CD14-positive monocyte (primary cell): Measurements from ENCODE around the gene TGM2. TPM values are rescaled to one million over a fixed set of nuclear protein-coding genes. Genes with fewer than 3 reads are reported as not detected.
A peak's percentile ranks its signal among the peaks of the same experiment; 100 is the strongest.

Source experiments
- DNase-seq, 3 donors: peaks; one replicate each; pipeline ENCODE4 v3.0.0-alpha.2; 2011 to 2022
- H2AFZ ChIP-seq: 2 replicates; pipeline ENCODE4 v1.6.0; 2012; ENCODE audit warnings: mild to moderate bottlenecking, low read depth, low read length, inconsistent platforms; ENCODE audit not compliant: insufficient read depth, poor library complexity, severe bottlenecking
- H3K27ac ChIP-seq, 2 donors: 1 replicate in 1 of 2; 2 replicates in 1 of 2; pipeline ENCODE4 v1.5.1; 2012 to 2013; ENCODE audit warnings: low read length in 2 of 2, control low read depth in 1 of 2, inconsistent platforms in 1 of 2, low read depth in 1 of 2, mild to moderate bottlenecking in 1 of 2
- H3K27me3 ChIP-seq, 2 donors: one replicate each; pipeline versions ENCODE4 v1.6.0 to v1.6.1; 2011 to 2013; ENCODE audit warnings: low read length in 2 of 2; ENCODE audit not compliant: control insufficient read depth in 2 of 2, insufficient read depth in 2 of 2
- H3K36me3 ChIP-seq, 2 donors: replicated peaks in 1 of 2; 1 replicate in 1 of 2; 2 replicates in 1 of 2; pipeline versions ENCODE4 v1.5.1 to v1.6.1; 2012 to 2013; ENCODE audit warnings: low read length in 2 of 2, control low read depth in 1 of 2, inconsistent platforms in 1 of 2, mild to moderate bottlenecking in 1 of 2; ENCODE audit not compliant: insufficient read depth in 2 of 2, control insufficient read depth in 1 of 2
- H3K4me1 ChIP-seq, 2 donors: 1 replicate in 1 of 2; 2 replicates in 1 of 2; pipeline versions ENCODE4 v1.5.1 to v1.6.1; 2012 to 2013; ENCODE audit warnings: low read length in 2 of 2, control low read depth in 1 of 2, inconsistent platforms in 1 of 2, mild to moderate bottlenecking in 1 of 2, moderate library complexity in 1 of 2; ENCODE audit not compliant: insufficient read depth in 2 of 2, control insufficient read depth in 1 of 2
- H3K4me2 ChIP-seq: replicated peaks from 2 replicates; pipeline ENCODE3; 2012; ENCODE audit warnings: low read length, moderate library complexity, mild to moderate bottlenecking; ENCODE audit not compliant: poor library complexity, severe bottlenecking; ENCODE audit errors: extremely low read depth
- H3K4me3 ChIP-seq, 3 experiments: fragments of 200-600 bp in 1 of 3; sonication (generic) in 1 of 3; replicated peaks in 1 of 3; 1 replicate in 2 of 3; 2 replicates in 1 of 3; pipeline ENCODE4 v1.5.1; 2011 to 2013; ENCODE audit warnings: low read length in 3 of 3, mild to moderate bottlenecking in 3 of 3, control low read depth in 2 of 3, low read depth in 2 of 3, inconsistent platforms in 1 of 3, moderate library complexity in 1 of 3
- H3K79me2 ChIP-seq: 2 replicates; pipeline ENCODE4 v1.6.0; 2012; ENCODE audit warnings: mild to moderate bottlenecking, control low read depth, inconsistent platforms, low read length, moderate library complexity; ENCODE audit not compliant: insufficient read depth
- H3K9ac ChIP-seq: 2 replicates; pipeline ENCODE4 v1.6.0; 2017; ENCODE audit warnings: low read length, mild to moderate bottlenecking; ENCODE audit not compliant: insufficient read depth, poor library complexity, severe bottlenecking
- H3K9me3 ChIP-seq, 2 donors: replicated peaks in 1 of 2; 1 replicate in 1 of 2; 2 replicates in 1 of 2; pipeline versions ENCODE4 v1.5.1 to v1.6.1; 2012 to 2013; ENCODE audit warnings: low read length in 2 of 2, control low read depth in 1 of 2; ENCODE audit not compliant: control insufficient read depth in 1 of 2, insufficient read depth in 1 of 2
- H4K20me1 ChIP-seq: 2 replicates; pipeline ENCODE4 v1.6.0; 2012; ENCODE audit warnings: mild to moderate bottlenecking, low read length, control low read depth, moderate library complexity; ENCODE audit not compliant: insufficient read depth
- H3K27ac Mint-ChIP-seq, 7 donors: one replicate each; pipeline ENCODE4 v1.8.0; 2020; ENCODE audit warnings: mild to moderate bottlenecking in 7 of 7, mixed read lengths in 7 of 7, moderate library complexity in 6 of 7, inconsistent platforms in 2 of 7
- H3K27me3 Mint-ChIP-seq, 3 donors: one replicate each; pipeline ENCODE4 v1.8.0; 2021 to 2022; ENCODE audit warnings: low read depth in 3 of 3, mild to moderate bottlenecking in 3 of 3, mixed read lengths in 3 of 3, moderate library complexity in 3 of 3, inconsistent platforms in 1 of 3
- H3K36me3 Mint-ChIP-seq, 2 donors: one replicate each; pipeline ENCODE4 v1.8.0; 2020; ENCODE audit warnings: mixed read lengths in 2 of 2, inconsistent platforms in 1 of 2, mild to moderate bottlenecking in 1 of 2
- H3K4me1 Mint-ChIP-seq: one replicate; pipeline ENCODE4 v1.8.0; 2020; ENCODE audit warnings: mild to moderate bottlenecking, mixed read lengths
- H3K4me3 Mint-ChIP-seq, 2 donors: one replicate each; pipeline ENCODE4 v1.8.0; 2020; ENCODE audit warnings: mild to moderate bottlenecking in 2 of 2, mixed read lengths in 2 of 2, moderate library complexity in 1 of 2
- H3K9me3 Mint-ChIP-seq, 7 donors: one replicate each; pipeline ENCODE4 v1.8.0; 2020 to 2022; ENCODE audit warnings: mixed read lengths in 7 of 7, mild to moderate bottlenecking in 6 of 7, moderate library complexity in 6 of 7, inconsistent platforms in 2 of 7
- CTCF ChIP-seq: fragments of 200-600 bp; IDR thresholded peaks from one replicate; pipeline ENCODE4 v1.8.0; 2022; ENCODE audit warnings: antibody characterized with exemption, mild to moderate bottlenecking
- WGBS: methylation state at CpG from one replicate; pipeline ENCODE4 v1.1.5; 2013; ENCODE audit warnings: missing lambda C conversion rate; ENCODE audit not compliant: insufficient coverage; 5-methylcytosine and 5-hydroxymethylcytosine counted together
- intact Hi-C, 2 donors: fragments of 100-400 bp; cut with micrococcal nuclease; formaldehyde crosslinking; loops; one replicate each; pipeline versions ENCODE4 v1.15.0 to v1.15.1; 2023
- polyA plus RNA-seq, 3 donors: library from polyadenylated mRNA; depleted of rRNA in 1 of 3; unstranded in 2 of 3; stranded (reverse) in 1 of 3; fragments of 300-500 nt in 2 of 3; fragments of >200 nt in 1 of 3; fragmentation: Illumina TruSeq in 2 of 3; gene quantifications; 1 replicate in 2 of 3; 2 replicates in 1 of 3; pipeline ENCODE4 v1.2.3, GENCODE V29; 2012 to 2021

TGM2 gene
- polyA plus RNA-seq, 3 donors = 0.47 to 1.7 (median 1.6) TPM

GRCh38 chr20:38109591-38110524 is 55.2 kb downstream of the TGM2 start:
- Histone ChIP-seq H2AFZ (no peak overlapping the region), H3K4me3 (no peak overlapping the region), H3K4me2 (no peak overlapping the region), H3K79me2 (no peaks in the 10 kb centered on the region), H3K36me3 (no peaks in the 10 kb centered on the region), H3K27me3 (no peaks in the 10 kb centered on the region), H3K27ac (no peak overlapping the region), H4K20me1 (no peaks in the 10 kb centered on the region), H3K9ac (no peak overlapping the region), H3K9me3 (no peaks in the 10 kb centered on the region), H3K4me1 (peaks cover 8 to 15% of the 10 kb centered on the region in 2 donors)
- Mint-ChIP-seq H3K9me3 (no peaks in the 10 kb centered on the region), H3K4me1 (peaks cover 37% of the 10 kb centered on the region), H3K27me3 (peaks cover 0 to 3% (median 1%) of the 10 kb centered on the region in 3 donors), H3K27ac (peak overlapping the region in 4 of 7 donors; percentile 18 to 76 (median 32)), H3K4me3 (no peak overlapping the region), H3K36me3 (peaks cover 0 to 1% of the 10 kb centered on the region in 2 donors)
- peak; percentile 44 to 74 (median 47) for DNase-seq
- intact Hi-C loops = loop anchor here (5.0 kb wide), 3 partner anchors 33 to 112 kb away; partner anchors contain the start of gene TGM2 (in 1 of the 2)
- TF ChIP-seq CTCF = no peak
- 96% methylated on average over 5 of the region's 8 CpGs for WGBS

- Mint-ChIP-seq H3K9me3 (peaks cover 0 to under 1% (median 0%) of the 10 kb centered on the region in 7 donors), H3K4me3 (no peak overlapping the region), H3K27me3 (peaks cover 0 to 3% (median 1%) of the 10 kb centered on the region in 3 donors), H3K36me3 (peaks cover 0 to 1% of the 10 kb centered on the region in 2 donors), H3K27ac (peak overlapping the region in 2 of 7 donors; percentile 34 to 42), H3K4me1 (peaks cover 32% of the 10 kb centered on the region)
- intact Hi-C loops = no loop called here
- Histone ChIP-seq H2AFZ (no peak overlapping the region), H3K4me2 (no peak overlapping the region), H3K27me3 (no peaks in the 10 kb centered on the region), H3K4me3 (no peak overlapping the region), H3K9me3 (no peaks in the 10 kb centered on the region), H3K79me2 (no peaks in the 10 kb centered on the region), H4K20me1 (no peaks in the 10 kb centered on the region), H3K4me1 (peaks cover 8 to 14% of the 10 kb centered on the region in 2 donors), H3K27ac (no peak overlapping the region), H3K9ac (no peak overlapping the region), H3K36me3 (no peaks in the 10 kb centered on the region)
- no peak for DNase-seq
- 82% methylated on average over 3 of the region's 3 CpGs for whole genome bisulfite sequencing
- TF ChIP-seq CTCF = no peak
Measured at GRCh38 chr20:38108986-38109541, 56.0 kb downstream of the TGM2 start.
